Natural killer cell (primary cell): ENCODE measurements around the gene APBA2. TPM values are rescaled to one million over a fixed set of nuclear protein-coding genes. Genes with fewer than 3 reads are reported as not detected.
A peak's percentile ranks its signal among the peaks of the same experiment; 100 is the strongest.

Experiments used
- ATAC-seq, 3 donors: fragments of 150-1000 bp in 2 of 3; fragments of 200-7000 bp in 1 of 3; cut with Tn5 transposase; 1 replicate in 1 of 3; 2 replicates in 2 of 3; pipeline ENCODE4 v1.10.0; 2021; ENCODE audit warnings: mild to moderate bottlenecking in 2 of 3, moderate library complexity in 2 of 3
- DNase-seq, 2 donors: peaks; one replicate each; pipeline versions ENCODE4 v3.0.0 to v3.0.0-alpha.2; 2013 to 2021; ENCODE audit warnings: mixed read lengths in 1 of 2
- H3K27ac ChIP-seq: one replicate; pipeline ENCODE4 v1.5.1; 2013; ENCODE audit warnings: mild to moderate bottlenecking, low read length
- H3K27me3 ChIP-seq: one replicate; pipeline ENCODE4 v1.6.1; 2013; ENCODE audit warnings: low read length; ENCODE audit not compliant: control insufficient read depth, insufficient read depth
- H3K36me3 ChIP-seq: one replicate; pipeline ENCODE4 v1.6.1; 2013; ENCODE audit warnings: low read length; ENCODE audit not compliant: control insufficient read depth, insufficient read depth
- H3K4me1 ChIP-seq: one replicate; pipeline ENCODE4 v1.6.1; 2013; ENCODE audit warnings: low read length; ENCODE audit not compliant: control insufficient read depth, insufficient read depth
- H3K4me3 ChIP-seq: one replicate; pipeline ENCODE4 v1.5.1; 2013; ENCODE audit warnings: low read length
- H3K9me3 ChIP-seq: one replicate; pipeline ENCODE4 v1.6.1; 2013; ENCODE audit warnings: low read length; ENCODE audit not compliant: control insufficient read depth, insufficient read depth
- H3K27ac Mint-ChIP-seq, 2 donors: one replicate each; pipeline ENCODE4 v1.8.0; 2022; ENCODE audit warnings: mild to moderate bottlenecking in 2 of 2, mixed read lengths in 2 of 2, moderate library complexity in 1 of 2
- H3K27me3 Mint-ChIP-seq, 2 donors: one replicate each; pipeline ENCODE4 v1.8.0; 2022; ENCODE audit warnings: low read depth in 2 of 2, mixed read lengths in 2 of 2
- H3K36me3 Mint-ChIP-seq: one replicate; pipeline ENCODE4 v1.8.0; 2022; ENCODE audit warnings: mixed read lengths
- H3K4me1 Mint-ChIP-seq, 2 donors: one replicate each; pipeline ENCODE4 v1.8.0; 2022; ENCODE audit warnings: mixed read lengths in 2 of 2
- H3K4me3 Mint-ChIP-seq: one replicate; pipeline ENCODE4 v1.8.0; 2022; ENCODE audit warnings: mild to moderate bottlenecking, moderate library complexity, mixed read lengths
- H3K9me3 Mint-ChIP-seq, 2 donors: one replicate each; pipeline ENCODE4 v1.8.0; 2022; ENCODE audit warnings: mixed read lengths in 2 of 2
- WGBS: methylation state at CpG from one replicate; pipeline ENCODE4 v1.1.7; 2013; ENCODE audit warnings: missing lambda C conversion rate; ENCODE audit not compliant: insufficient coverage; 5-methylcytosine and 5-hydroxymethylcytosine counted together
- intact Hi-C: fragments of 100-400 bp; cut with micrococcal nuclease; formaldehyde crosslinking; loops from one replicate; pipeline ENCODE4 v1.14.2; 2022
- total RNA-seq, 4 donors: library from RNA; stranded (reverse); fragments of 120-200 nt in 1 of 4; gene quantifications; one replicate each; pipeline versions ENCODE4 v1.2.3 to v1.2.4, GENCODE V29; 2013 to 2022
- TF ChIP-seq, protein P1 (sequence below): fragments of 200-600 bp; IDR thresholded peaks from one replicate; pipeline ENCODE4 v1.8.0; 2022; ENCODE audit warnings: antibody characterized with exemption

APBA2 gene
- total RNA-seq, 3 donors from 2014 or later (not counting 1 experiment from before 2014, with no cell fraction given) = 96.4 to 119 (median 97.9) TPM

DNA sequence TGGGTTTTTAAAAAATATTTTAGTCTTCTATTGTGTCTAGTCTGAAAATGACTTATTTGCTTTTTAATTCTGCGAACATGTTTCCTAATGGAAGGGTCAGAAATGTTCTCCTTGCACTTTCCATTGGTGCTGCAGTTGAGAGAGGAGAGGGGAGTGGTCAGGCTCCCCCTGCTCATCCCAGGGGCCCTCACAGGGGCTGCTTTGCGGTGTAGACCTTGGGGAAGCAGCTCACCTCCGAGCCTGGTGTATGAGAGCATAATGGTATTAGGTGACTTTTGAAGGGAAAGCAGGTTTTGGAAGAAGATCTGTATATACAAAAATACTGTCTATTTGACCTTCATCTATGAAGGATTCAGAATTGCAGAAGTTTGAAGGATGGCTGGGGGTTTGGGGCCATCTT lies 28.3 kb downstream of the APBA2 start:
- Histone ChIP-seq H3K4me1 (peaks cover 24% of the 10 kb centered on the region), H3K36me3 (no peaks in the 10 kb centered on the region), H3K4me3 (no peak overlapping the region), H3K27me3 (no peaks in the 10 kb centered on the region), H3K9me3 (no peaks in the 10 kb centered on the region), H3K27ac (no peak overlapping the region)
- TF ChIP-seq, protein P1, sequence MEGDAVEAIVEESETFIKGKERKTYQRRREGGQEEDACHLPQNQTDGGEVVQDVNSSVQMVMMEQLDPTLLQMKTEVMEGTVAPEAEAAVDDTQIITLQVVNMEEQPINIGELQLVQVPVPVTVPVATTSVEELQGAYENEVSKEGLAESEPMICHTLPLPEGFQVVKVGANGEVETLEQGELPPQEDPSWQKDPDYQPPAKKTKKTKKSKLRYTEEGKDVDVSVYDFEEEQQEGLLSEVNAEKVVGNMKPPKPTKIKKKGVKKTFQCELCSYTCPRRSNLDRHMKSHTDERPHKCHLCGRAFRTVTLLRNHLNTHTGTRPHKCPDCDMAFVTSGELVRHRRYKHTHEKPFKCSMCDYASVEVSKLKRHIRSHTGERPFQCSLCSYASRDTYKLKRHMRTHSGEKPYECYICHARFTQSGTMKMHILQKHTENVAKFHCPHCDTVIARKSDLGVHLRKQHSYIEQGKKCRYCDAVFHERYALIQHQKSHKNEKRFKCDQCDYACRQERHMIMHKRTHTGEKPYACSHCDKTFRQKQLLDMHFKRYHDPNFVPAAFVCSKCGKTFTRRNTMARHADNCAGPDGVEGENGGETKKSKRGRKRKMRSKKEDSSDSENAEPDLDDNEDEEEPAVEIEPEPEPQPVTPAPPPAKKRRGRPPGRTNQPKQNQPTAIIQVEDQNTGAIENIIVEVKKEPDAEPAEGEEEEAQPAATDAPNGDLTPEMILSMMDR = no peak
- DNase-seq (no peak), ATAC-seq (no peak)
- no peaks in the 10 kb centered on the region for H3K9me3 Mint-ChIP-seq
- peaks cover 32 to 34% of the 10 kb centered on the region in 2 donors for H3K4me1 Mint-ChIP-seq
- WGBS = 100% methylated on average over 2 of the region's 3 CpGs
- H3K36me3 Mint-ChIP-seq = no peaks in the 10 kb centered on the region
- intact Hi-C loops = no loop called here
- H3K27me3 Mint-ChIP-seq = no peaks in the 10 kb centered on the region
- H3K4me3 Mint-ChIP-seq = no peak overlapping the region
- peak overlapping the region in 1 of 2 donors; percentile 58 for H3K27ac Mint-ChIP-seq

DNA sequence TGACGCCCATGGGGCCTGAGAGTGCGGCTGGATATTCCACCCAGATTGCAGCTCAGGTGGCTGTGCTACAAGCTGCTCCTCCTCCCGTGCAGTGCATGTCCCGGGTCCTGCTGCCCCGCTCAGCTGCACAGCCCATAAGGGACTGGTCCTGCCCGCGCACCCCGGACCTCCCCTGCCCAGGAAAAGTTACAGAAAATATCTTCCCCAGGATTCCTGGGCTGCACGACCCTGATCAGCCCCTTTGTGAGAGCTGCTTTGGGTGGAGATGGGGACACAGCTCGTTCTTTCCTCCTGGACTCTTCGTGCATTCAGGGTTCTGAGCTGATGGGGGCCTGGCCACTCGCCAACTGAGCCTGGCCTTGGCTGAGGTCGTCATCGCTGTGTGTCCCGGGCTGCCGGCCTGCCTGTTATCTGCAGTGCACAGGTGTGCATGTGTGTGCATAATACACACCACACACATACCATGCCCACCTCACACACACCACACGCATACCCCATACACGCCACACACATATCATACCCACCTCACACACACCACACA lies 28.8 kb downstream of the APBA2 start:
- no peak overlapping the region for H3K4me3 ChIP-seq
- peaks cover 33 to 35% of the 10 kb centered on the region in 2 donors for H3K4me1 Mint-ChIP-seq
- no peaks in the 10 kb centered on the region for H3K36me3 Mint-ChIP-seq
- H3K9me3 ChIP-seq = no peaks in the 10 kb centered on the region
- intact Hi-C loops = no loop called here
- no peak overlapping the region for H3K4me3 Mint-ChIP-seq
- WGBS = 93% methylated on average over 18 of the region's 18 CpGs
- peaks cover 29% of the 10 kb centered on the region for H3K4me1 ChIP-seq
- H3K27me3 Mint-ChIP-seq = no peaks in the 10 kb centered on the region
- H3K27me3 ChIP-seq = no peaks in the 10 kb centered on the region
- ATAC-seq (no peak), DNase-seq (no peak)
- peak overlapping the region in 1 of 2 donors; percentile 58 for H3K27ac Mint-ChIP-seq
- no peak overlapping the region for H3K27ac ChIP-seq
- H3K36me3 ChIP-seq = no peaks in the 10 kb centered on the region
- no peaks in the 10 kb centered on the region for H3K9me3 Mint-ChIP-seq
- TF ChIP-seq, protein P1 = no peak

DNA sequence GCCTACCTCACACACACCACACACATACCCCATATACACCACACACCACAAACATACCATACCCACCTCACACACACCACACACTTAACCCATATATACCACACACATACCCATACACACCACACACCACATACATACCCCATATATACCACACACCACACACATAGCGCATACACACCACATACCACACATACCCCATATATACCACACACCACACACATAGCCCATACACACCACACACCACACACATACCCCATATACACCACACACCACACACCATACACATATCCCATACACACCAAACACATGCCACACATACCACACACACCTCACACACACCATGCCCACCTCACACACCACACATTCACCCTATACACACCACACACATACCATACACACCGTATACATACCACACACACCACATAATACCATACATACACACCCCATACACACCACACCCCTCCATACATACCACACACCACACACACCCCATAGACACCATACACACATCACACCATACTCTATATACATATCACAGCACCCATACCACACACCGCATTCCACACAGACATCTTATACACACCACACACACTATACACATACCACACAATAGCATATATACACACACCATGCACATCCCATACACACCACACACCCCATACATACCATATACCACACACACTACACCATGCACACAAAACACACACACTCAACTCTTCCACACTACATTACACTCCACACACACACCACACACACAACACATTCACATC lies 29.5 kb downstream of the APBA2 start:
- intact Hi-C loops = no loop called here
- H3K27ac Mint-ChIP-seq = no peak overlapping the region
- no peaks in the 10 kb centered on the region for H3K27me3 Mint-ChIP-seq
- Histone ChIP-seq H3K4me3 (no peak overlapping the region), H3K36me3 (no peaks in the 10 kb centered on the region), H3K27me3 (no peaks in the 10 kb centered on the region), H3K9me3 (no peaks in the 10 kb centered on the region), H3K27ac (no peak overlapping the region), H3K4me1 (peaks cover 36% of the 10 kb centered on the region)
- H3K4me3 Mint-ChIP-seq = no peak overlapping the region
- 94% methylated on average over 3 of the region's 3 CpGs for WGBS
- DNase-seq = no peak
- ATAC-seq = peak; percentile 14 to 51 (median 20)
- TF ChIP-seq, protein P1 = no peak
- no peaks in the 10 kb centered on the region for H3K36me3 Mint-ChIP-seq
- peaks cover 40 to 42% of the 10 kb centered on the region in 2 donors for H3K4me1 Mint-ChIP-seq
- no peaks in the 10 kb centered on the region for H3K9me3 Mint-ChIP-seq
